Activated CD4-positive, alpha-beta memory T cell treated with anti-CD3 and anti-CD28 coated beads, Interleukin-2, amount 10 ng/mL, durations not matched to agents 7 days and 5 days (primary cell): ENCODE results near the gene CFAP97D2. TPM values are rescaled to one million over a fixed set of nuclear protein-coding genes. Genes with fewer than 3 reads are reported as not detected.
"Not testable (repeated sequence)": the region's sequence is repeated elsewhere in the genome, so short reads cannot be mapped to it uniquely, and the experiment has no call there.

Experiments used
- CTCF ChIA-PET: fragments of 350-600 bp; sonication (Branson Sonifier 250); formaldehyde crosslinking; loops from one replicate; lab custom pipeline; 2021; ENCODE audit warnings: antibody characterized with exemption, inconsistent platforms; lab: Charles Lee
- POLR2A ChIA-PET: fragments of 350-600 bp; sonication (Branson Sonifier 250); formaldehyde crosslinking; loops from one replicate; lab custom pipeline; 2021; ENCODE audit warnings: antibody characterized with exemption; lab: Charles Lee
- DNase-seq: peaks from one replicate; pipeline ENCODE4 v3.0.0-alpha.2; 2020
- H3K27ac Mint-ChIP-seq: one replicate; pipeline ENCODE4 v1.8.0; 2021; ENCODE audit warnings: mild to moderate bottlenecking, mixed read lengths
- H3K27me3 Mint-ChIP-seq: one replicate; pipeline ENCODE4 v1.8.0; 2021; ENCODE audit warnings: mixed read lengths
- H3K36me3 Mint-ChIP-seq: one replicate; pipeline ENCODE4 v1.8.0; 2021; ENCODE audit warnings: low read depth, mixed read lengths
- H3K4me1 Mint-ChIP-seq: one replicate; pipeline ENCODE4 v1.8.0; 2021; ENCODE audit warnings: mixed read lengths
- H3K4me3 Mint-ChIP-seq: one replicate; pipeline ENCODE4 v1.8.0; 2021; ENCODE audit warnings: mild to moderate bottlenecking, mixed read lengths
- H3K9me3 Mint-ChIP-seq: one replicate; pipeline ENCODE4 v1.8.0; 2021; ENCODE audit warnings: mixed read lengths
- total RNA-seq, 2 experiments: library from RNA; stranded (reverse); gene quantifications; one replicate each; pipeline ENCODE4 v1.2.3, GENCODE V29; 2021

Gene CFAP97D2
- total RNA-seq, 2 experiments from 2014 or later, result not detected

DNA sequence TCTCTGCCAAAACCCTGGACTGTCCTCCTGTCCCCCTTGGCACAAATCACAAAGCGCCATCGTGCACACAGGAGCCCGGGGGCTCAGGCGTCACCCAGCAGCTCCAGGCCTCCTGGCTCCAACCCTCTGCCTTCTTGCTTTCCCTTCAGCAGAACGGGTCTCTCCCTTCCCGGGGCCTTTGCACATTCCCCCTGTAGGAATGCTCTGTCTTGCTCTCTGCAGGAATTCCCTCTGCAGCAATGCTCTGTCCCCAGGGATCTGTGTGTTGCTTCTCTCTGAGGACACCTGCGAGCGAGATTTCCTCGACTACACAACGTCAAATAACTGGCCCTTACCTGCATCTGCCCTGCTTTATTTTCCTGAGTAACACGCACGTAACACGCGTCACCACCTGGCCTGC lies 33.3 kb upstream of the CFAP97D2 start:
- peaks cover 19% of the 10 kb centered on the region for H3K36me3 Mint-ChIP-seq
- DNase-seq, result peak; percentile 10
- H3K27ac Mint-ChIP-seq, result peak overlapping the region; percentile 71
- no peaks in the 10 kb centered on the region for H3K27me3 Mint-ChIP-seq
- no peaks in the 10 kb centered on the region for H3K9me3 Mint-ChIP-seq
- POLR2A ChIA-PET, result interaction anchor here (1.1 to 5.4 kb wide), 5 partner anchors 11 to 136 kb away, joined by 3 to 166 read pairs (median 5); partner anchors contain the start of genes RASA3 and UPF3A
- no peak overlapping the region for H3K4me3 Mint-ChIP-seq
- H3K4me1 Mint-ChIP-seq, result peaks cover 59% of the 10 kb centered on the region
- CTCF ChIA-PET, result interaction anchor here (1.0 to 1.2 kb wide), 2 partner anchors 19 to 78 kb away, joined by 3 to 4 read pairs; no protein-coding TSS in a partner anchor

- ChIA-PET POLR2A (interaction anchor here (1.9 to 5.4 kb wide), 3 partner anchors 16 to 135 kb away, joined by 5 to 166 read pairs (median 12); partner anchors contain the start of genes RASA3 and UPF3A), CTCF (interaction anchor here (0.7 to 1.2 kb wide), 4 partner anchors 11 to 78 kb away, joined by 3 to 4 read pairs (median 3); no protein-coding TSS in a partner anchor)
- DNase-seq, result peak; percentile 13
- no peaks in the 10 kb centered on the region for H3K9me3 Mint-ChIP-seq
- H3K4me3 Mint-ChIP-seq, result peak overlapping the region; percentile 2
- peaks cover 63% of the 10 kb centered on the region for H3K4me1 Mint-ChIP-seq
- peaks cover under 1% of the 10 kb centered on the region for H3K27me3 Mint-ChIP-seq
- peaks cover 22% of the 10 kb centered on the region for H3K36me3 Mint-ChIP-seq
- H3K27ac Mint-ChIP-seq, result peak overlapping the region; percentile 71
Measured at GRCh38 chr13:114146173-114146572, 32.9 kb upstream of the CFAP97D2 start.

DNA sequence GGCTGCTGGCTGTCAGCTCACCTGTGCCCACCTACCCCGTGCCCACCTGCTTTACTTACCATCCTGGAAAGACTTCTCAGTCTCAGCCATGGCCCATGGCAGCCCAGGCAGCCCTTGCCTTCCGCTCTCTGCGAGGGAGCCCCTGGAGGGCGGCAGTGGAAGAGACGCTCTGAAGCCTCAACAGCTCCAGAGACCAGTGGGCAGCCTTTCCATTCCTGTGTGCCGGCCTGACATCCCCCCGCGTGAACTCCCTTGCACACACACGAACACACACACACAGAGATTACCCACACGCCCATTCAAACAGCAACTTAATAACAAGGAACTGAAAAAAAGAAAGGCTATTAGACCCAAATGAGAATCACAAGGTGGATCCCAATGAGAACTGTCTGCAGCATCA lies 32.4 kb upstream of the CFAP97D2 start:
- peak overlapping the region; percentile 2 for H3K4me3 Mint-ChIP-seq
- H3K27ac Mint-ChIP-seq, result peak overlapping the region; percentile 71
- DNase-seq, result peak; percentile 18
- H3K27me3 Mint-ChIP-seq, result peaks cover 2% of the 10 kb centered on the region
- POLR2A ChIA-PET, result interaction anchor here (1.9 to 5.4 kb wide), 3 partner anchors 16 to 135 kb away, joined by 5 to 166 read pairs (median 12); partner anchors contain the start of genes RASA3 and UPF3A
- CTCF ChIA-PET, result interaction anchor here (0.7 to 1.2 kb wide), 4 partner anchors 11 to 78 kb away, joined by 3 to 4 read pairs (median 3); no protein-coding TSS in a partner anchor
- peaks cover 68% of the 10 kb centered on the region for H3K4me1 Mint-ChIP-seq
- H3K36me3 Mint-ChIP-seq, result peaks cover 26% of the 10 kb centered on the region
- H3K9me3 Mint-ChIP-seq, result no peaks in the 10 kb centered on the region

GRCh38 chr13:114147803-114148520 lies 31.1 kb upstream of the CFAP97D2 start:
- H3K27me3 Mint-ChIP-seq, result peaks cover 2% of the 10 kb centered on the region
- H3K9me3 Mint-ChIP-seq, result no peaks in the 10 kb centered on the region
- peaks cover 26% of the 10 kb centered on the region for H3K36me3 Mint-ChIP-seq
- DNase-seq, result no peak
- CTCF ChIA-PET, result interaction anchor here (1.1 to 1.6 kb wide), 6 partner anchors 8 to 81 kb away, joined by 3 to 16 read pairs (median 6); no protein-coding TSS in a partner anchor
- POLR2A ChIA-PET, result interaction anchor here (0.9 to 1.6 kb wide), 16 partner anchors 8 to 560 kb away, joined by 3 to 89 read pairs (median 6); partner anchors contain the start of genes RASA3 and UPF3A
- H3K4me3 Mint-ChIP-seq, result peak overlapping the region; percentile 44
- H3K27ac Mint-ChIP-seq, result peak overlapping the region; percentile 92
- H3K4me1 Mint-ChIP-seq, result peaks cover 78% of the 10 kb centered on the region

DNA sequence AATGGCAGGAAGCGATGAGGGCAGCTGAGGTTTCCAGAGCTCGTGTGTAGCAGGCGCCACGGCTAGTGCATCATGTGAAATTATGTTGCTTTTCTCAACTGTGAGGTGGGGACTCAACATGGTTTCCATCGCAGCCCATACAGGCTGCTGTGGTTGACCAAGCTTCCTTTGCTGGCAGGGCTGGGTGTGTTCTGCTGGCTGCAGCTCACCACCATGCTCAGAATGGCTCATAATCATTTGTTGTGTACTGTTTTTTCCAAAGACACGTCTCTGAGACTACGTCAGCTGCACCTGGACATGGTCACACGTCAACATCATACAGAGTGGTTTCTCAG lies 30.6 kb upstream of the CFAP97D2 start:
- Mint-ChIP-seq H3K4me3 (peak overlapping the region; percentile 44), H3K9me3 (peaks cover 2% of the 10 kb centered on the region), H3K27me3 (peaks cover 4% of the 10 kb centered on the region), H3K4me1 (peaks cover 82% of the 10 kb centered on the region), H3K36me3 (peaks cover 28% of the 10 kb centered on the region), H3K27ac (peak overlapping the region; percentile 92)
- peak; percentile 95 for DNase-seq
- ChIA-PET POLR2A (interaction anchor here (0.9 to 1.6 kb wide), 16 partner anchors 8 to 560 kb away, joined by 3 to 89 read pairs (median 6); partner anchors contain the start of genes RASA3 and UPF3A), CTCF (interaction anchor here (1.1 to 1.6 kb wide), 6 partner anchors 8 to 81 kb away, joined by 3 to 16 read pairs (median 6); no protein-coding TSS in a partner anchor)

- Mint-ChIP-seq H3K27ac (peak overlapping the region; percentile 92), H3K4me3 (peak overlapping the region; percentile 44), H3K36me3 (peaks cover 32% of the 10 kb centered on the region), H3K4me1 (peaks cover 86% of the 10 kb centered on the region)
- CTCF ChIA-PET, result interaction anchor here (1.1 to 1.6 kb wide), 5 partner anchors 9 to 82 kb away, joined by 3 to 16 read pairs (median 7); no protein-coding TSS in a partner anchor
- POLR2A ChIA-PET, result interaction anchor here (0.9 to 1.6 kb wide), 15 partner anchors 8 to 561 kb away, joined by 3 to 89 read pairs (median 6); partner anchors contain the start of genes RASA3 and UPF3A
- not testable (repeated sequence) for DNase-seq, H3K27me3 Mint-ChIP-seq, H3K9me3 Mint-ChIP-seq
Measured at GRCh38 chr13:114148886-114149285, 30.2 kb upstream of the CFAP97D2 start.

GRCh38 chr13:114149774-114150740 lies 29.0 kb upstream of the CFAP97D2 start:
- peak overlapping the region; percentile 57 for H3K4me3 Mint-ChIP-seq
- no peak for DNase-seq
- peaks cover 6% of the 10 kb centered on the region for H3K9me3 Mint-ChIP-seq
- H3K4me1 Mint-ChIP-seq, result peaks cover 86% of the 10 kb centered on the region
- peak overlapping the region; percentile 92 for H3K27ac Mint-ChIP-seq
- H3K36me3 Mint-ChIP-seq, result peaks cover 31% of the 10 kb centered on the region
- CTCF ChIA-PET, result no interaction called here
- POLR2A ChIA-PET, result interaction anchor here (0.5 to 2.6 kb wide), 3 partner anchors 9 to 19 kb away, joined by 3 to 12 read pairs (median 3); no protein-coding TSS in a partner anchor
- peaks cover 6% of the 10 kb centered on the region for H3K27me3 Mint-ChIP-seq

DNA sequence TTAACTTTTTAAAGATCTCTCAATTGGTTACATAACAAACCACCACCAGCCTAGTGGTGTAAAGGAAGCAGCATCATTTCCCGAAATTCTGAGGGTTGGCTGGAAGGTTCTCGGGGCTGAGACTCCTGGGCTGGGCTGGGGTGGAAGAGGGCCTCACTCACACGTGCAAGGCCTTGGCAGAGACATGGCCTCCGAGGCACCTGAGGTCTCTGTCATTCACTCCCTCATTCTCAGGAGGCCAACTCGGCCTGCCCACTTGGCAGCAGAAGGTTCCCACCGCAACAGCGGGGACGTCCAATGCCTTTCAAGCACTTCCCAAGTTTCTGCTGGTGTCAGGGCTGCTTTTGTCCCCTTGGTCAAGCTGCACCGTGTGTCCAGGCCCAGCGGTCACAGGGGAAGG lies 28.0 kb upstream of the CFAP97D2 start:
- Mint-ChIP-seq H3K9me3 (peaks cover 6% of the 10 kb centered on the region), H3K27me3 (peaks cover 6% of the 10 kb centered on the region), H3K4me3 (peak overlapping the region; percentile 57), H3K27ac (peak overlapping the region; percentile 70), H3K4me1 (peaks cover 76% of the 10 kb centered on the region), H3K36me3 (peaks cover 26% of the 10 kb centered on the region)
- DNase-seq, result no peak
- POLR2A ChIA-PET, result interaction anchor here (1.6 to 2.6 kb wide), 4 partner anchors 8 to 22 kb away, joined by 4 to 16 read pairs (median 10); no protein-coding TSS in a partner anchor
- CTCF ChIA-PET, result no interaction called here

DNA sequence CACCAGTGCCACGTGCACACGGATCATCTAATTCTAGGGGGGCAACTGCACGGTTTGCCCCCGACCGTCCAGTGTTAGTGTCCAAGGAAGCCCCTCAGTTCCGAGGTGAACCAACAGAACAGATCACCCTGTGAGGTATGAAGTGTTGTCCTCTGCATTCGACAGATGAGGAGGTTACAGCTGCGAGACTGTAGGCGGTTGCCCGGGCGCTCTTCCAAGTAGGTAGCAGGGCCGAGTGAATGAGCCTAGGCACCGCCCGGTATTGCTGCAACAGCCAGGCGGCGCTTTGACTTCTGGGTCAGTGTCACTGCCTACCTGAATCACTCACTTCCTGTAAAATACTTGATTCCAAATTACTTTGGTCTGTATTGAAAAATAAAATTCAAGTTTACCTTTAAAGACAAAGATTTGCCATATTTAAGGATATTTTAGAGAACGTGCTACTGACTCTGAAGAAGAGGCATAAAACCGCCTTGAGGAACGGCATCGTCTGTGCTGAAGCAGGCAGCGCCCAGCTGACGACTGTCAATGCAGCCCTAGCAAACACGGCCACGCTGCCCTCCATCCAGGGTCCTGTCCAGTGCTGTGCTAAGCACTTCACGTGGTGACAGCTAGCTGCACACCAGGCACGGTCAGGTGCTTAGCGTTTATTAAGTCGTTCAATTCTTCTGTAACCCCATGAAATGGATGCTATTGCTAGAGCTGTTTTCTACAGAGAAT lies 27.3 kb upstream of the CFAP97D2 start:
- Mint-ChIP-seq H3K4me3 (peak overlapping the region; percentile 57), H3K36me3 (peaks cover 19% of the 10 kb centered on the region), H3K9me3 (peaks cover 6% of the 10 kb centered on the region), H3K27me3 (peaks cover 6% of the 10 kb centered on the region), H3K27ac (peak overlapping the region; percentile 70), H3K4me1 (peaks cover 74% of the 10 kb centered on the region)
- DNase-seq, result peak; percentile 56
- ChIA-PET CTCF (interaction anchor here (1.0 kb wide), 1 partner anchor 61 kb away, joined by 3 read pairs; no protein-coding TSS in a partner anchor), POLR2A (interaction anchor here (1.1 to 2.6 kb wide), 6 partner anchors 9 to 22 kb away, joined by 4 to 16 read pairs (median 6); no protein-coding TSS in a partner anchor)

GRCh38 chr13:114152285-114152645 lies 26.8 kb upstream of the CFAP97D2 start:
- peaks cover 73% of the 10 kb centered on the region for H3K4me1 Mint-ChIP-seq
- H3K4me3 Mint-ChIP-seq, result no peak overlapping the region
- CTCF ChIA-PET, result interaction anchor here (0.7 to 1.0 kb wide), 2 partner anchors 9 to 60 kb away, joined by 3 read pairs; no protein-coding TSS in a partner anchor
- peaks cover 6% of the 10 kb centered on the region for H3K9me3 Mint-ChIP-seq
- H3K27me3 Mint-ChIP-seq, result peaks cover 6% of the 10 kb centered on the region
- no peak overlapping the region for H3K27ac Mint-ChIP-seq
- DNase-seq, result no peak
- H3K36me3 Mint-ChIP-seq, result peaks cover 17% of the 10 kb centered on the region
- POLR2A ChIA-PET, result interaction anchor here (1.1 to 2.6 kb wide), 6 partner anchors 9 to 23 kb away, joined by 4 to 16 read pairs (median 6); no protein-coding TSS in a partner anchor

DNA sequence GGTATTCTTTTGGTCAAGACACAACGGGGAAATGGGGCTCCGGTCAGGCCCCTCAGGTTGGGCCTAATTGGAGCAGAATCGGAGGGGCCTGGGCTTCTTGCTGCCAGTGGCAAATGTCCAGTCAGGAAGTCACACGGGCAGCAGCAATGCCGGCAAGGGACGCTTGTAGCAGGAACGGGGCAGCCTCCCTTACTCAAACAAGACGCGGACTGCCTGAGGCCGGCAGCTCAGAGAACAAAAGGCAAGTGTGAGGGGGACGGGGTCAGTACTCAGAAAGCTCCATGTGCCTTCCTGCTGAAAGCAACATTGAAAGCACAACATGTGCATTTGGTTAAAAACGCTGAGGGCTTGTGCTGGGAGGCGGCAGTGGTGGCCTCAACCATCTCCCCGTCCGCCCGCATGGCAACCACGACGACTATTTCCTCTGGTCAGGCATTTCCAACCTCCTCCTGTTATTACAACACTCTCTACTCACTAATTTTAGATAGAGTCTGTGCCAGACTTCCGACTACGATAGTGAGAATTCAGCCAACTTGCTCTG lies 26.2 kb upstream of the CFAP97D2 start:
- CTCF ChIA-PET, result interaction anchor here (0.7 to 1.0 kb wide), 2 partner anchors 9 to 59 kb away, joined by 3 read pairs; no protein-coding TSS in a partner anchor
- peaks cover 77% of the 10 kb centered on the region for H3K4me1 Mint-ChIP-seq
- peaks cover 6% of the 10 kb centered on the region for H3K27me3 Mint-ChIP-seq
- POLR2A ChIA-PET, result interaction anchor here (1.9 kb wide), 2 partner anchors 10 to 22 kb away, joined by 7 to 16 read pairs; no protein-coding TSS in a partner anchor
- peaks cover 16% of the 10 kb centered on the region for H3K36me3 Mint-ChIP-seq
- H3K9me3 Mint-ChIP-seq, result peaks cover 6% of the 10 kb centered on the region
- no peak overlapping the region for H3K27ac Mint-ChIP-seq
- no peak for DNase-seq
- no peak overlapping the region for H3K4me3 Mint-ChIP-seq
